ENCODE measurements around the gene ZNF668. TPM values are rescaled to one million over a fixed set of nuclear protein-coding genes. Genes with fewer than 3 reads are reported as not detected.
A peak's percentile ranks its signal among the peaks of the same experiment; 100 is the strongest.

The ZNF668 gene
- 10 to 100 TPM in 3 of 5 donors, 1 to 10 TPM in 1, not detected in 1; 8.6 to 14.2 (median 12.0) TPM for total RNA-seq
- 1 to 10 TPM; 5.7 to 10.0 (median 6.0) TPM for polyA plus RNA-seq
- long read RNA-seq, donor 1, partial matches to known transcripts, result 0 of 1 reads
- long read RNA-seq, donor 1, other reads (novel, unspliced or antisense), result 0 of 1 reads
- long read RNA-seq, donor 2, partial matches to known transcripts, result 0 of 3 reads
- long read RNA-seq, donor 2, other reads (novel, unspliced or antisense), result 0 of 3 reads
- long read RNA-seq, donor 3, partial matches to known transcripts, result 0 of 2 reads
- long read RNA-seq, donor 3, other reads (novel, unspliced or antisense), result 0 of 2 reads
- long read RNA-seq, donor 4, result 0 reads
- long read RNA-seq, donor 5, result 0 reads
- long read RNA-seq, donor 6, transcript ZNF668-201 (3 exons, 2,762 nt), result major isoform, 5 of 7 reads
- long read RNA-seq, donor 6, partial matches to known transcripts, result 0 of 7 reads
- long read RNA-seq, donor 6, other reads (novel, unspliced or antisense), result 0 of 7 reads
- long read RNA-seq, donor 7, partial matches to known transcripts, result 0 of 1 reads
- long read RNA-seq, donor 7, other reads (novel, unspliced or antisense), result 0 of 1 reads
- long read RNA-seq, donor 8, partial matches to known transcripts, result 0 of 4 reads
- long read RNA-seq, donor 8, other reads (novel, unspliced or antisense), result 0 of 4 reads
- long read RNA-seq, donor 9, result 0 reads
- long read RNA-seq, donor 10, partial matches to known transcripts, result 0 of 1 reads
- long read RNA-seq, donor 10, other reads (novel, unspliced or antisense), result 0 of 1 reads

- WGBS, 5 donors, result 0 to 1% (median 0%) methylated on average over 28 to 48 of the region's 48 CpGs
- Histone ChIP-seq H3K4me3 (peak within 1 kb of the TSS; percentile 92 to 98 (median 94)), H3K9me3 (no peaks in the 10 kb centered on the region), H3K36me3 (peaks cover 31 to 33% (median 32%) of the 10 kb centered on the region in 4 donors), H3K27me3 (no peaks in the 10 kb centered on the region), H3K27ac (peak within 1 kb of the TSS; percentile 86 to 99 (median 97)), H3K4me1 (peaks cover 22 to 51% (median 37%) of the 10 kb centered on the region in 4 donors)
- peak; percentile 99 to 100 for DNase-seq
- TF ChIP-seq POLR2AphosphoS5 (IDR thresholded peaks at IDR 0.05), result peak; percentile 78 to 95 (median 91)
- TF ChIP-seq EP300 (IDR thresholded peaks at IDR 0.05), result no peak
- intact Hi-C loops (cut with DNase I; ENCODE audit: low total_unique reads), result no loop called here
Observed at GRCh38 chr16:31073970-31074813, at the start of gene ZNF668, which contains the start of gene ZNF646. Gene ZNF668 (minus strand): TSS chr16:31074240. CDS start chr16:31064459, 9,781 bp downstream. Gene ZNF646 (plus strand): TSS chr16:31074422. CDS start chr16:31076325, 1,903 bp downstream.

GRCh38 chr16:31120129-31120528 is 46.1 kb upstream of the ZNF668 start:
- Histone ChIP-seq H3K27me3 (no peaks in the 10 kb centered on the region), H3K27ac (peak overlapping the region in 3 of 5 donors; percentile 98 to 99 (median 98)), H3K4me3 (no peak overlapping the region), H3K4me1 (peaks cover 22 to 34% (median 27%) of the 10 kb centered on the region in 4 donors), H3K9me3 (no peaks in the 10 kb centered on the region), H3K36me3 (peaks cover 36 to 63% (median 56%) of the 10 kb centered on the region in 4 donors)
- intact Hi-C loops (cut with DNase I; ENCODE audit: low total_unique reads), result no loop called here
- TF ChIP-seq POLR2AphosphoS5 (IDR thresholded peaks at IDR 0.05) (no peak), POLR2A (IDR thresholded peaks at IDR 0.05) (no peak), EP300 (IDR thresholded peaks at IDR 0.05) (no peak), CTCF (IDR thresholded peaks at IDR 0.05) (no peak)
- WGBS, 5 donors, result 88 to 92% (median 90%) methylated on average over 12 to 16 of the region's 16 CpGs
- DNase-seq, result no peak

- DNase-seq, result no peak
- Histone ChIP-seq H3K4me1 (peaks cover 34 to 47% (median 40%) of the 10 kb centered on the region in 4 donors), H3K27ac (peak overlapping the region; percentile 98 to 99 (median 98)), H3K27me3 (no peaks in the 10 kb centered on the region), H3K36me3 (peaks cover 36 to 48% (median 43%) of the 10 kb centered on the region in 4 donors), H3K4me3 (peak overlapping the region; percentile 50 to 78 (median 64)), H3K9me3 (no peaks in the 10 kb centered on the region)
- TF ChIP-seq POLR2AphosphoS5 (IDR thresholded peaks at IDR 0.05), result peak in 1 of 3 donors; percentile 28
- no peak for TF ChIP-seq EP300 (IDR thresholded peaks at IDR 0.05)
- TF ChIP-seq POLR2A (IDR thresholded peaks at IDR 0.05), result no peak
- intact Hi-C loops (cut with DNase I; ENCODE audit: low total_unique reads), result no loop called here
- 43 to 54% (median 53%) methylated on average over 9 of the region's 9 CpGs for WGBS, 5 donors
Observed at GRCh38 chr16:31118223-31119155, 44.4 kb upstream of the ZNF668 start.

GRCh38 chr16:31117384-31118222 is 43.6 kb upstream of the ZNF668 start, which contains the start of gene KAT8:
Gene KAT8 (plus strand): TSS chr16:31117664. CDS start chr16:31117682, 18 bp downstream.
- H3K27me3 ChIP-seq, result no peaks in the 10 kb centered on the region
- peaks cover 41 to 56% (median 46%) of the 10 kb centered on the region in 4 donors for H3K4me1 ChIP-seq
- intact Hi-C loops (cut with DNase I; ENCODE audit: low total_unique reads), result no loop called here
- peak within 1 kb of the TSS; percentile 98 to 99 (median 98) for H3K27ac ChIP-seq
- H3K36me3 ChIP-seq, result peaks cover 32 to 45% (median 39%) of the 10 kb centered on the region in 4 donors
- DNase-seq, result peak; percentile 99
- H3K9me3 ChIP-seq, result no peaks in the 10 kb centered on the region
- TF ChIP-seq CTCF (IDR thresholded peaks at IDR 0.05), result no peak
- TF ChIP-seq EP300 (IDR thresholded peaks at IDR 0.05), result peak; percentile 65
- TF ChIP-seq POLR2A (IDR thresholded peaks at IDR 0.05), result peak in 2 of 4 donors; percentile 45 to 84
- TF ChIP-seq POLR2AphosphoS5 (IDR thresholded peaks at IDR 0.05), result peak; percentile 96 to 98 (median 97)
- H3K4me3 ChIP-seq, result peak within 1 kb of the TSS; percentile 50 to 78 (median 64)
- WGBS, 5 donors, result 0 to 2% (median 1%) methylated on average over 61 to 68 of the region's 68 CpGs

All from stomach (tissue), 19 donors.